GM12878 (cell line): ENCODE data around the gene ESYT2. TPM values are rescaled to one million over a fixed set of nuclear protein-coding genes. Genes with fewer than 3 reads are reported as not detected.

Experiments
- ATAC-seq: fragments of 200-7000 bp; cut with Tn5 transposase; 3 replicates; pipeline ENCODE4 v1.9.1; 2020; ENCODE audit warnings: mild to moderate bottlenecking, moderate library complexity
- BruUV-seq: library from RNA; stranded (reverse); fragments of 400-500 nt; replicated peaks from 2 replicates; lab custom pipeline; 2021; lab: Mats Ljungman, UMichigan
- CTCF ChIA-PET: fragments of 300-600 bp; sonication (Branson Sonifier 250); formaldehyde crosslinking; extraction: SDS; loops from one replicate; lab custom pipeline; 2021; ENCODE audit warnings: inconsistent platforms; lab: Yijun Ruan, JAX
- POLR2A ChIA-PET: fragments of 350-600 bp; formaldehyde crosslinking; extraction: SDS; loops from one replicate; lab custom pipeline; 2021; ENCODE audit warnings: inconsistent platforms; lab: Charles Lee
- RAD21 ChIA-PET: fragments of 300-600 bp; sonication (Branson Sonifier 250); formaldehyde crosslinking; loops from one replicate; lab custom pipeline; 2023; ENCODE audit warnings: antibody characterized with exemption; ENCODE audit not compliant: unreplicated experiment; lab: Charles Lee
- SMC1A ChIA-PET: fragments of 300-600 bp; sonication (Branson Sonifier 250); formaldehyde crosslinking; loops from one replicate; lab custom pipeline; 2023; ENCODE audit not compliant: unreplicated experiment, uncharacterized antibody; lab: Charles Lee
- DNase-seq: peaks from one replicate; pipeline ENCODE4 v3.0.0-alpha.2; 2011; ENCODE audit warnings: low read depth, low spot score
- FAIRE-seq: peaks from 3 replicates; lab custom pipeline; 2011; peaks lifted over from hg19 to GRCh38; lab: Jason Lieb, UNC
- H2AFZ ChIP-seq: 2 replicates; pipeline ENCODE4 v1.6.0; 2011; ENCODE audit warnings: low read depth, low read length, control low read depth; ENCODE audit not compliant: control insufficient read depth
- H3K27ac ChIP-seq: 2 replicates; pipeline ENCODE4 v1.5.1; 2011; ENCODE audit warnings: control low read depth; ENCODE audit not compliant: control insufficient read depth, insufficient read depth
- H3K27me3 ChIP-seq, 2 experiments: replicated peaks in 1 of 2; 2 replicates each; pipeline versions ENCODE4 v1.6.0 to v1.6.1; 2011; ENCODE audit warnings: low read length in 1 of 2; ENCODE audit not compliant: control insufficient read depth in 2 of 2, insufficient read depth in 2 of 2
- H3K36me3 ChIP-seq, 2 experiments: 2 replicates each; pipeline ENCODE4 v1.5.1; 2011; ENCODE audit warnings: low read length in 1 of 2; ENCODE audit not compliant: control insufficient read depth in 2 of 2, insufficient read depth in 2 of 2
- H3K4me1 ChIP-seq: 2 replicates; pipeline ENCODE4 v1.6.1; 2011; ENCODE audit warnings: mild to moderate bottlenecking, low read length, moderate library complexity, mixed read lengths; ENCODE audit not compliant: control insufficient read depth, insufficient read depth
- H3K4me2 ChIP-seq: 2 replicates; pipeline ENCODE4 v1.6.0; 2011; ENCODE audit warnings: control low read depth; ENCODE audit not compliant: control insufficient read depth, insufficient read depth
- H3K4me3 ChIP-seq: fragments of 200-600 bp; sonication (generic); 2 replicates; pipeline ENCODE4 v1.5.1; 2016
- H3K79me2 ChIP-seq: 2 replicates; pipeline ENCODE4 v1.6.0; 2011; ENCODE audit warnings: low read length; ENCODE audit not compliant: control insufficient read depth, insufficient read depth
- H3K9ac ChIP-seq: 2 replicates; pipeline ENCODE4 v1.8.0; 2011; ENCODE audit warnings: low read length, control low read depth, mixed read lengths; ENCODE audit not compliant: control insufficient read depth, insufficient read depth
- H3K9me3 ChIP-seq: replicated peaks from 3 replicates; pipeline ENCODE4 v1.5.1; 2011; ENCODE audit warnings: mild to moderate bottlenecking, low read length; ENCODE audit not compliant: control insufficient read depth, insufficient read depth
- H4K20me1 ChIP-seq: 2 replicates; pipeline ENCODE4 v1.6.0; 2011; ENCODE audit not compliant: control insufficient read depth, insufficient read depth
- STAT1 ChIP-seq: fragments of 450-650 bp; conservative IDR thresholded peaks from 2 replicates; pipeline ENCODE4 v1.6.1; 2014; ENCODE audit warnings: antibody characterized with exemption, mild to moderate bottlenecking
- TAF1 ChIP-seq: IDR thresholded peaks from 2 replicates; pipeline ENCODE4 v1.6.1; 2011; ENCODE audit warnings: mild to moderate bottlenecking, low read depth, low read length, borderline replicate concordance
- ZBED1 ChIP-seq: IDR thresholded peaks from 2 replicates; pipeline ENCODE4 v1.6.1; 2016; ENCODE audit warnings: borderline replicate concordance
- ZBTB11 ChIP-seq: fragments of 450-650 bp; formaldehyde crosslinking; IDR thresholded peaks from 2 replicates; pipeline ENCODE4 v1.5.0; 2022; ENCODE audit warnings: mild to moderate bottlenecking, missing genetic modification characterization
- WGBS: methylation state at CpG from one replicate; pipeline ENCODE4 v1.1.6; 2016; ENCODE audit warnings: low lambda C conversion rate; ENCODE audit not compliant: insufficient replicate concordance, insufficient coverage; ENCODE audit errors: missing lambda C conversion rate; 5-methylcytosine and 5-hydroxymethylcytosine counted together
- in situ Hi-C: fragments of 300-500 bp; cut with MboI; formaldehyde crosslinking; loops from 9 replicates; pipeline ENCODE4 v1.14.3; 2018; ENCODE audit warnings: mixed read lengths
- intact Hi-C: fragments of 100-400 bp; cut with micrococcal nuclease; formaldehyde crosslinking; loops from one replicate; pipeline ENCODE4 v1.14.2; 2022; ENCODE audit not compliant: unreplicated experiment
- polyA plus RNA-seq, 11 experiments: library from polyadenylated mRNA; depleted of rRNA in 4 of 11; unstranded in 6 of 11; stranded (reverse) in 5 of 11; fragments of >200 nt; fragmentation: Nextera tagmentation in 4 of 11; fragmentation: Illumina TruSeq in 1 of 11; extraction: Ambion mirVana in 4 of 11; extraction: Trizol in 1 of 11; gene quantifications; 1 replicate in 1 of 11; 2 replicates in 10 of 11; pipeline versions ENCODE4 v1.2.1 to v1.2.3, GENCODE V29; 2011 to 2016; ENCODE audit warnings: inconsistent platforms in 2 of 11, missing spikeins in 2 of 11, low read depth in 1 of 11
- total RNA-seq, 4 experiments: library from RNA; depleted of rRNA in 3 of 4; stranded (reverse); fragments of >200 nt in 3 of 4; fragmentation: Illumina TruSeq in 1 of 4; extraction: Trizol in 1 of 4; gene quantifications; 2 replicates each; pipeline versions ENCODE4 v1.2.1 to v1.2.3, GENCODE V29; 2013 to 2021

Gene ESYT2
- total and polyA plus RNA-seq, 10 of the 15 experiments (the other 5 are each of a cell fraction or from before 2014, with no cell fraction given), result 1.9 to 44.6 (median 21.4) TPM

GRCh38 chr7:158789842-158790241, 39.5 kb downstream of the ESYT2 start:
- RAD21 ChIA-PET, result no interaction called here
- no peak for TF ChIP-seq ZBED1
- no peak for TF ChIP-seq TAF1
- TF ChIP-seq ZBTB11, result no peak
- no peak for TF ChIP-seq STAT1
- intact Hi-C loops (no loop called here), in situ Hi-C loops (no loop called here)
- no peak for FAIRE-seq
- ATAC-seq, result no peak
- Histone ChIP-seq H3K4me1 (no peaks in the 10 kb centered on the region), H4K20me1 (no peaks in the 10 kb centered on the region), H3K4me2 (no peak overlapping the region), H2AFZ (no peak overlapping the region), H3K4me3 (no peak overlapping the region), H3K79me2 (no peaks in the 10 kb centered on the region), H3K9ac (no peak overlapping the region), H3K27ac (no peak overlapping the region), H3K36me3 (peaks cover 0 to 7% of the 10 kb centered on the region in 2 experiments; a peak in 3 of 4 replicates), H3K27me3 (no peaks in the 10 kb centered on the region), H3K9me3 (no peaks in the 10 kb centered on the region)
- no TSS peak for BruUV-seq
- WGBS, result over 99% methylated on average over 11 of the region's 11 CpGs
- SMC1A ChIA-PET, result no interaction called here
- POLR2A ChIA-PET, result no interaction called here
- no peak for DNase-seq
- CTCF ChIA-PET, result no interaction called here
